Measurements from ENCODE around the gene PHKB. TPM values are rescaled to one million over a fixed set of nuclear protein-coding genes. Genes with fewer than 3 reads are reported as not detected.

Gene PHKB
- total and polyA plus RNA-seq, 2 of the 8 experiments (the other 6 are each of a cell fraction or from before 2014, with no cell fraction given) = 18.6 to 38.3 TPM

- Histone ChIP-seq H3K4me1 (replicated peaks in 1 of 4; ENCODE audit: control insufficient read depth in 3 of 4, insufficient read depth in 4 of 4, low read length in 3 of 4) (no peaks in the 10 kb centered on the region; a peak in 1 of 7 replicates), H3K23me2 (ENCODE audit: low read depth, low read length) (no peaks in the 10 kb centered on the region), H4K91ac (replicated peaks; ENCODE audit: insufficient read length, low read length) (no peak overlapping the region), H2BK5ac (ENCODE audit: low read depth, low read length) (no peak overlapping the region), H3K18ac (ENCODE audit: extremely low read depth, low read length) (no peak overlapping the region), H3K4me3 (ENCODE audit: extremely low read depth in 1 of 4, insufficient read depth in 2 of 4, low read depth in 3 of 4, low read length in 4 of 4) (no peak overlapping the region), H2AK5ac (ENCODE audit: low read depth, low read length) (no peak overlapping the region), H4K20me1 (replicated peaks in 1 of 2; ENCODE audit: control insufficient read depth in 1 of 2, insufficient read depth in 2 of 2, low read length in 2 of 2) (no peaks in the 10 kb centered on the region), H3K36me3 (ENCODE audit: control insufficient read depth in 2 of 4, insufficient read depth in 4 of 4, low read length in 3 of 4) (no peaks in the 10 kb centered on the region), H2AFZ (ENCODE audit: low read length) (no peak overlapping the region), H2BK120ac (replicated peaks; ENCODE audit: low read depth, low read length) (no peak overlapping the region), H3K4ac (replicated peaks; ENCODE audit: insufficient read length, low read depth, low read length) (no peak overlapping the region), H3K79me1 (ENCODE audit: low read depth, low read length) (no peaks in the 10 kb centered on the region), H3K4me2 (ENCODE audit: insufficient read depth in 1 of 2, low read depth in 2 of 2, low read length in 2 of 2) (no peak overlapping the region), H3K14ac (ENCODE audit: insufficient read length) (no peak overlapping the region), H4K5ac (ENCODE audit: insufficient read length, low read depth, low read length) (no peak overlapping the region), H2BK15ac (ENCODE audit: low read length) (no peak overlapping the region), H2BK12ac (ENCODE audit: low read depth, low read length) (no peak overlapping the region), H2BK20ac (ENCODE audit: low read length) (no peak overlapping the region), H3K27ac (ENCODE audit: low read depth, low read length) (no peak overlapping the region), H3K56ac (replicated peaks; ENCODE audit: insufficient read length, low read depth, low read length) (no peak overlapping the region), H3K9me3 (ENCODE audit: insufficient read depth in 2 of 2, low read depth in 1 of 2, low read length in 1 of 2) (no peaks in the 10 kb centered on the region), H4K8ac (ENCODE audit: extremely low read depth, insufficient read depth, low read length) (no peak overlapping the region), H3K79me2 (ENCODE audit: control insufficient read depth in 1 of 2, insufficient read depth in 2 of 2, low read length in 2 of 2) (no peaks in the 10 kb centered on the region), H3K9ac (replicated peaks in 1 of 4; ENCODE audit: extremely low read depth in 1 of 4, low read depth in 3 of 4, low read length in 3 of 4) (no peak overlapping the region), H3K23ac (ENCODE audit: insufficient read length) (no peak overlapping the region), H3K27me3 (replicated peaks in 1 of 4; ENCODE audit: control insufficient read depth in 3 of 4, extremely low read depth in 1 of 4, insufficient read depth in 3 of 4, low read length in 3 of 4) (no peaks in the 10 kb centered on the region)
- TF ChIP-seq CREB1 (IDR thresholded peaks at IDR 0.05) = no peak
- no peak for TF ChIP-seq BRCA1 (IDR thresholded peaks at IDR 0.05; ENCODE audit: low read depth, low read length)
- no peak for TF ChIP-seq POU5F1 (IDR thresholded peaks at IDR 0.05; ENCODE audit: low read depth, low read length)
- no peak for TF ChIP-seq SP2 (IDR thresholded peaks at IDR 0.05; ENCODE audit: low read length)
- TF ChIP-seq TCF12 (IDR thresholded peaks at IDR 0.05; ENCODE audit: low read depth, low read length) = no peak
- TF ChIP-seq CBX5 (IDR thresholded peaks at IDR 0.05; ENCODE audit: low read depth, low read length) = no peak
- no peak for TF ChIP-seq KDM1A (IDR thresholded peaks at IDR 0.05; ENCODE audit: borderline replicate concordance, low read length)
- TF ChIP-seq SIN3A (conservative IDR thresholded peaks at IDR 0.05 in 1 of 2, IDR thresholded peaks at IDR 0.05 in 1 of 2; ENCODE audit: low read depth in 1 of 2, low read length in 2 of 2) = no peak
- TF ChIP-seq RFX5 (IDR thresholded peaks at IDR 0.05; ENCODE audit: borderline replicate concordance, low read depth, low read length) = no peak
- TF ChIP-seq CHD2 (IDR thresholded peaks at IDR 0.05; ENCODE audit: low read length) = no peak
- no peak for TF ChIP-seq HDAC2 (IDR thresholded peaks at IDR 0.05; ENCODE audit: borderline replicate concordance in 1 of 2, low read depth in 2 of 2, low read length in 2 of 2)
- no peak for TF ChIP-seq SAP30 (IDR thresholded peaks at IDR 0.05; ENCODE audit: insufficient read depth, insufficient replicate concordance, low read length)
- no peak for TF ChIP-seq TAF7 (optimal IDR thresholded peaks at IDR 0.05; ENCODE audit: borderline replicate concordance, low read depth, low read length)
- TF ChIP-seq YY1 (IDR thresholded peaks at IDR 0.05; ENCODE audit: low read depth, low read length) = no peak
- no peak for TF ChIP-seq CBX8 (IDR thresholded peaks at IDR 0.05; ENCODE audit: borderline replicate concordance, low read depth, low read length)
- no peak for TF ChIP-seq TAF1 (IDR thresholded peaks at IDR 0.05; ENCODE audit: low read depth, low read length)
- ChIA-PET CTCF (ENCODE audit: partially characterized antibody) (no interaction called here), POLR2A (ENCODE audit: partially characterized antibody) (interaction anchor here (0.5 kb wide), 1 partner anchor 127 kb away, joined by 4 read pairs; no protein-coding TSS in a partner anchor)
- FAIRE-seq (no peak), DNase-seq (ENCODE audit: low read depth in 1 of 2, low spot score in 2 of 2) (no peak)
- 86% methylated on average over 2 of the region's 2 CpGs; no CpG with 5 or more reads in 1 of the 2 experiments for WGBS, 2 experiments (ENCODE audit: extremely low coverage in 1 of 2, insufficient coverage in 1 of 2, insufficient read length in 1 of 2, insufficient replicate concordance in 2 of 2, low coverage in 1 of 2, low lambda C conversion rate in 2 of 2, missing lambda C conversion rate in 1 of 2)
These were observed 183.0 kb downstream of the PHKB start for GRCh38 chr16:47644166-47644565.

All from H1 (cell line).